AG09319 (cell line): Measurements from ENCODE around the gene TFB2M.

Experiments
- DNase-seq: peaks from one replicate; pipeline ENCODE4 v3.0.0-alpha.2; 2010; ENCODE audit warnings: low read depth; ENCODE audit errors: extremely low read depth
- TF ChIP-seq, protein P1 (sequence below): IDR thresholded peaks from 2 replicates; pipeline ENCODE4 v1.5.1; 2011; ENCODE audit warnings: low read depth, mild to moderate bottlenecking, inconsistent platforms, low read length, moderate library complexity

TFB2M gene

DNA sequence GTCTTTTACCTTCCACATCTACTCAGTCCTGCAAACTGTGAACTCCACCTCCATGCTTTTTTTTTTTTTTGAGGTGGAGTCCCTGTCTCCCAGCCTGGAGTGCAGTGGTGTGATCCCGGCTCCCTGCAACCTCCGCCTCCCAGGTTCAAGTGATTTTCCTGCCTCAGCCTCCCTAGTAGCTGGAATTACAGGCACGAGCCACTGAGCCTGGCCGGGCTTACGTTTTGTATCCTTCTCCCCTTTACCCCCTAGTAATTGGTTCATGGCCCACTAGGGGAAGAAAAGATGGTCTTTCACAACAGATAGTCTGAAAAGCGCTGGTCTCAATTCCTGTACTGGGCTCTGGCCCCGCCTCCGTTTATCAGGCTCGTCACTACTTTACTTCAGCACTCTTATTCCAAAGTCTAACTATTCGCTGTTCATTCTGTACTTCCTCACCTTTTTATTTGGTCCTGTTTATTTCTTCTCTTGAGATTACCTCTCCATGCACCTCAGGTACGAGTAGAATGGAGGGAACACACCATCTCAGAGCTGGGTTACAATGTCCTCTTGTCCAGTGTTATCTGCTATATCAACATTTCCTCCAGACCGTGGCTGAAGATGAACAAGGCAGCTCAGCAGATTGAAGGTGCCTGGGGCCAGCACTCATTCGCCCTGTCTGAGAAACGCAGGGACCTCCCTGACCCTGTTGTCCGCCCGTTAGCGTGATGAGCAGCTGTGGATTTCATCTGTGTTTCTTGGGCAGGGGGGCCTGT lies 16.4 kb upstream of the TFB2M start:
- no peak for DNase-seq
- TF ChIP-seq, protein P1, sequence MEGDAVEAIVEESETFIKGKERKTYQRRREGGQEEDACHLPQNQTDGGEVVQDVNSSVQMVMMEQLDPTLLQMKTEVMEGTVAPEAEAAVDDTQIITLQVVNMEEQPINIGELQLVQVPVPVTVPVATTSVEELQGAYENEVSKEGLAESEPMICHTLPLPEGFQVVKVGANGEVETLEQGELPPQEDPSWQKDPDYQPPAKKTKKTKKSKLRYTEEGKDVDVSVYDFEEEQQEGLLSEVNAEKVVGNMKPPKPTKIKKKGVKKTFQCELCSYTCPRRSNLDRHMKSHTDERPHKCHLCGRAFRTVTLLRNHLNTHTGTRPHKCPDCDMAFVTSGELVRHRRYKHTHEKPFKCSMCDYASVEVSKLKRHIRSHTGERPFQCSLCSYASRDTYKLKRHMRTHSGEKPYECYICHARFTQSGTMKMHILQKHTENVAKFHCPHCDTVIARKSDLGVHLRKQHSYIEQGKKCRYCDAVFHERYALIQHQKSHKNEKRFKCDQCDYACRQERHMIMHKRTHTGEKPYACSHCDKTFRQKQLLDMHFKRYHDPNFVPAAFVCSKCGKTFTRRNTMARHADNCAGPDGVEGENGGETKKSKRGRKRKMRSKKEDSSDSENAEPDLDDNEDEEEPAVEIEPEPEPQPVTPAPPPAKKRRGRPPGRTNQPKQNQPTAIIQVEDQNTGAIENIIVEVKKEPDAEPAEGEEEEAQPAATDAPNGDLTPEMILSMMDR = no peak

DNA sequence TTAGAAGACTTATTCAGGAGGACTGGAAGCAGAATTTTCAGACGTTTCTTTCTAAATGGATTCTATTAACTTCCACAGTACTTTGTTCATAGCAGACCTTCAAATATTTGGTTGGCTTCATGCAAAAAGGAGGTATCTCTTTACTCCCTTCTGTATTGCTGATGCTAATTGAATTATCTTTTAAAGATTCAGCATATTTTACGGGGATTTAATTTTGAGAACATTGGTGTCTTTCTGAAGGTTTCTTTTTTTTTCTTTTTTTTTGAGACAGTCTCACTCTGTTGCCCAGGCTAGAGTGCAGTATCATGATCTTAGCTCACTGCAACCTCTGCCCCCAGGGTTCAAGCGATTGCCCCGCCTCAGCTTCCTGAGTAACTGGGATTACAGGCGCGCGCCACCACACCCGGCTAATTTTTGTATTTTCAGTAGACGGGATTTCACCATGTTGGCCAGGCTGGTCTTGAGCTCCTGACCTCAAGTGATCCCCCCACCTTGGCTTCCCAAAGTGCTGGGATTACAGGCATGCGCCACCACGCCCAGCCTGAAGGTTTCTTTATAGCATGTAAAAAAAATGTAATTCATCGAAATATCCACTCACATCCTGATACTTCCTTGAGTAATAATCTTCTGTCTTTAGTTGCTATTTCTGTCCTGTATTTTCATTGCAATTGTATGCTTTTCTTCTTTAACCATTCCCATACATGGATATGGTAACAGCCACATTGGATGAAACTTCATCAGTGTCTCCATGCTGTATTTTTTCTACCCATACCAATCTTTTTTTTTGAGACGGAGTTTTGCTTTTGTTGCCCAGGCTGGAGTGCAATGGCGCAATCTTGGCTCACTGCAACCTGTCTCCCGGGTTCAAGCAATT lies 14.7 kb upstream of the TFB2M start:
- TF ChIP-seq, protein P1 = no peak
- DNase-seq = no peak

DNA sequence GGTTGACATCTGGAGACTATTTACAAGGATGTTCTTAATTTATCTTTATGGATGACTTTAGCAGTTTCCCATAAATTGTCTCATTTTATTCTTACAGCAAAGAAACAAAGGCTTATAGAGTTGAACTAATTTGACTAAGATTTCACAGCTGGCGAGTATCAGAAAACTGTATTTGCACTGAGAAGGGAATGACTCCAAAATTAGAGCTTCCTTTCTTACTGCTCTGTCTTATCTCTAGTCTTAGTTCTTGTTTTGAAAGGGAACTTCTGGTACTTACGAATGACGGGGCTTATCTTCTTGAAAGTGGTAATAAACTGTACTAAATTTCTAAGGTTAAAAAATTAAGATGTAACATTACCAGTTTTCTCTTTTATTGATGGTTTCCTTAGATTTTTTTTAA lies 13.8 kb upstream of the TFB2M start:
- DNase-seq = no peak
- TF ChIP-seq, protein P1 = no peak

DNA sequence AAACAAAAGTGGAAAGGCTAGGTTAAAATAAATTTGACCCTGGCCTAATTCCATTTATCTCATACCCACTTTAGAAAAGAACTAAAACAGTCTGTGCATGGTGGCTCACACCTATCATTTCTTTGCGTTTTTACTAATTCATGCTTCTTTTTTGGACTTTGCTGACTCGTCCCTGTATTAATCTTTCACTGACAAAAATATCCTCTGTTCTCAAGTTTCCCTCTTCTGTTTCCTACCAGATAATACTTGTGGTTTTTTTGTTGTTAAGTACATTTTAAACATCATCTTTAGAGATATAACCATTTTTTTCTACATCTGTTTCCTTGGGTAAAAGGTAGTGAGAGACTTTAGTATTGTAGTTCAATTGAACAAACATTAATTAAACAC lies 11.7 kb upstream of the TFB2M start:
- TF ChIP-seq, protein P1 = no peak
- no peak for DNase-seq

DNA sequence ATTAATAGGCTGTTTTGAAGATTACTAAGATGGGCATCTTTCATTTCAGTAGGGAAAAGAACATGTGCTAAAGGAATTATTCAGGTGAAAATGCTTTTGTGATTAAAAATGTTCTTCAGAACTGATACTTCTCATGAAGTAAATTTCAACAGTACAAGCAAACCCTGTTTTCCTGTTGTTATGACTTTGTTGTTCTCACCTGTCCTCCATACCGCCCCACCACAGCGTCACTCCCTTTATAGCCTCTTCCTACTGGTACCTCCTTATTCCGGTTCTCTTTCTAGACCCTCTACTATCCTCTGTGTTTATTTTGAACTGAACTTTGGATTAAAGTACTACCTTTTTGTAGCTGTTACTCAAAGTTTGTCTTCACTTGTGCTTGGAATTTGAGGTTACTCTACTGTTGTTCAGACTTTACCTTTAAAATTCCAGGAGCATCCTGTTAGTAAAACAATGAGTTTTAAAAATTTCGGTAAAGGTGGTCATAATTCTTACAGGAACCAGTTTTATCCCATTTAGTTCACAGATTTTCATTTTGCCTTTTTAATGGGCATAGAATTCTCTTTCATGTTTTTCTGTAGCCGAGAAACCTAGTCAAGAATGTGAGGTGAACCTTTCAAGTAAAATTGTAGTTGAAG lies 11.1 kb upstream of the TFB2M start:
- DNase-seq = no peak
- TF ChIP-seq, protein P1 = no peak

DNA sequence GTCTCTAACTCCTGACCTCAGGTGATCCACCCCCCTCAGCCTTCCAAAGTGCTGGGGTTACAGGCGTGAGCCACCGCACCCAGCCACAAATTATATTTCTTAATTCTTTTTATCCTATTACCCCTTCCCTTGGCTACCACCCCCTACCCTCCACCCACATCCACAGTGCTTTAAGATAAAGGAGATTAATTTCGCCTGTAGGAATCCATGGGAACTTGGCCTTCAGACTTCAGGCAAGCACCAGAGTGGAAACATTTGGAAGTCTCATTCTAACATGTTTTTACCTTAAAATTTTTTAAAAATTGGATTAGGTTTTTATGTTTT lies 10.6 kb upstream of the TFB2M start:
- no peak for DNase-seq
- TF ChIP-seq, protein P1 = no peak

DNA sequence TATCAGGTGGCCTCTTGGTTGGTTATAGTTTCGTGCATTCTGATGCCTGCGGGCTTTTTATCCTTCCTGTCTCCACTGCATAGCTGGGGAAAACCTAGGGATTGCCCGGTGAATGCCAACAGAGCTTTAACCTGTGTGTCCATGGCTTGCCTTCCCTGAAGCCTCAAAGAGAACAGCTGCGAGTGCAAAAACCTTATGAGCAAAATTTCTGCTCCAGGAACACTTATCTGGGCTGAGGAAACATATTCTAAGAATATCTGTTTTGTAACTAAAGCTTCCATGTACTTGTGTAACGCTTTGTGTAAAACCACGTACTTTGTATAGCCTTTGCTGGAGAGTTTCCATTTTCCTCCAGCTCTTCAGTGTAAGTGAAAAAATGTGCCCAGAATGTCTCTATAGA lies 7.4 kb upstream of the TFB2M start:
- TF ChIP-seq, protein P1 = no peak
- DNase-seq = no peak
